ENCODE data around the gene P2RY12.

P2RY12 gene

DNA sequence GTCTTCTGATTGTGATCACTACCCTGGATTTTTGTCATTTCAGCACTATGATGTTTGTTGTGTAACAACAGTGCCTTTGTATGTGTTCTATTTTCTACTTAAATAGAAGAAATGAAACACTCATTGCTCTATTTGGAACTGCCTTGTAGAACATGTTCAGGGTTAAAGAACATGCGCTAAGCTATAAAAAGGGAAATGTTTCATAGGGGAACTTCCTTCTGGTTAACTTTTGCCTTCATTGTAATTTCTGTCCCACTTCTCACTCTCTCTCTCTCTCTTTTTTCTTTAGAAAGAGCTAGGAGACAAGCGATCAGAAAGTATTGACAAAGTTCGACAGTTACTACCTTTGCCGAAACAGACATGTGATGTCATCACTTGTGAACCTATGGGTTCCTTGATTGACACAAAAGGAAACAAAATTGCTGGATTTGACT, at the start of gene P2RY12:
Gene P2RY12 (minus strand): TSS at position 13 of the 434 bp plus-strand sequence. CDS start 45,908 bp downstream, outside the sequence.
- no peak for DNase-seq

DNA sequence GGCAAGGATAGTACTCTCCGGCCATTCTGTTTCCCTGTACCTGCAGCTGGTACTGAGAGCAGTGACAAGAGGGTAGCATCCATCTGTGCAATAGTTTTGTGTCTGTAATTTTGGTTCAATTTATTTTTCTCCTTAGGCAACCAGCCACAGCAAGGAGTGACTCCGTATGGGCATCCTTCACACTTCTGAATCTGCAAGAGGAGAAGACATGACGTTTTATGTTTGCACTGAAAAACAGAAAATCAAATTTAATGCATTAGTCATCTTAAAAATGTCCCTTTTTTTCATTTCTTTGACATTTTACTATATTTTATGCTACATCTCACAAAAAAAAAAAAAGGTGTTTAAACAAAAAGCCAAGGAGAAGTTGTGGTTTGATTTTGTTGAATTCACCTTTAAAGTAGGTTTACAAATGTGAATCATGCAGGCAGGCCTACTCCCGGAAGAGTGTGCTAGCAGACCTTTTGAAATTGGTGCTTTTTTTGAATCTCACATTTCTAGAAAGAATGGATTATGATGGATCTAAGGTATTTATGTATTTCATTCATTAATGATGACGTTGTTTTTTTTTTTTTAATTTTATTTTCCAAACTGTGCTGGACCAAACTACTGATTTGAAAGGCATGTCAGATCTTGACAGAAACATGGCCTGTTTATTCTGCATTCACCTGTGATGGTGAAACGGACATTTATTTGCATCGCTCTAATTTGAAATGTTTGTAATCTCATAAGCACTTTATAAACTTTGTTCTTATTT, 48.2 kb upstream of the P2RY12 start:
- DNase-seq: no peak

DNA sequence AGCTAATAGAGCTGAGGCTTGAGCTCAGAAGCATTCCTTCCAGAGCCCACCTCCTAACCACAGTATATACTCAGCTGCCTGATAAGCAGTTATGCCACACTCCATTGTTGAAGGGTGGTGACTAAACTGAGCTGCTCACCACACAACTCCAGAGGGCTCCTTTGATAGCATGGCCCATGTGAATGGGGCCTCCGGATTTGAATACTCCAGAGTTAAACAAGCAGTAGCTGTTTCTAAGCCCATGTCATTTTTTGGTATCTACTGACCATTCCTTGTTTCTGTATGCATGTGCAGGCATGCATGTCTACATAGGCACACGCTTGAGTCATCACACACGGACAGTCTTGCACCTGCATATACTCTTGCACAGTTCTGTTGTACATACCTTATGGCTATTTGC, 47.4 kb upstream of the P2RY12 start:
- DNase-seq: no peak

DNA sequence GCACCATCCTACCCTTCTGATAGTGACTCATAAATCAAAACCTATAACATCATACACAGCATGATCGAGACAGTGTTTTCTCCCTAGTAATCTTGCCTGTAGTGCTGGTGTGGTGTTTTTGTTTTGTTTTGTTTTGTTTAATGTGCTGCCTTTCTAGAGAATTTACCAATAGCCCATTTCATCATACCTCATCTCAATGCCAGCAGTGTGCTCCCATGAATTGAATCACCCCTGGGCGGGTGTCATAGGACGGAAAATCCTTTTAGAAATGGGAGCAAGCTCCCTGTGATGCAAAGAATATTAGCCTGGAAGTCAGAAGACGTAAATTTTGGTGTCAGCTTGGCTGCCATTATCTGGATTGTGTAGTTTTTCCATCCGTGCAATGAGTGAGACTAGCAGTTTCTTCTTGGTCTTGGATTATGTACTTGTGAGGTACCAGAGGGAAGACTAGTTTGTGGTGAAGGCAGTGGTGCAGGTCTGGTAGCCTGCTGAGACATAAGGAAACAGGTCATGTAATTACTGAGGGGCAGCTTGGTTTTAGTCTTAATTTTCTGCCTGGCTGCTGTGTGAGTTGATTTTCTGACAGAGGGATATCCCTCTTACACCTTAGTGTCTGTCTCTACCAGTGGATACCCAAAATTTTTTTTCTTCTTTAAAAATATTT, 46.4 kb upstream of the P2RY12 start:
- DNase-seq: no peak

DNA sequence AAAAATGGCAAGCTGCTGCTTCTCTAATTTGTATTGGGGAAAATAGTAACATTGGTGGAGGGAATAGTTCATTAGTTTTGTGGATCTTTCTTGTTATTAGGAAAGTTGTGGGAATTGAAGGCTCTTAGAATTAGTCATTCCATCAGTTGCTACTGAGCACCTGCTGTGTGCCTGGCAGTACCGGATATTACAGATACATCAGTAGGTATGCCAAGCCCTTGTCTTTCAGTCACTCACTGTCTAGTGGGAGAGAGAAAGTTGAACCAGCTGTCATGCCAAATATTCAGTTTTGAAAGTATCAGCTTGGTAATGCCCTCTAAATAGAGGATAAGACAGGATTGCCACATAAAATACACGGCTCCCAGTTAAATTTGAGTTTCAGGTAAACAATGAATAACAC, 43.8 kb upstream of the P2RY12 start:
- DNase-seq: no peak

DNA sequence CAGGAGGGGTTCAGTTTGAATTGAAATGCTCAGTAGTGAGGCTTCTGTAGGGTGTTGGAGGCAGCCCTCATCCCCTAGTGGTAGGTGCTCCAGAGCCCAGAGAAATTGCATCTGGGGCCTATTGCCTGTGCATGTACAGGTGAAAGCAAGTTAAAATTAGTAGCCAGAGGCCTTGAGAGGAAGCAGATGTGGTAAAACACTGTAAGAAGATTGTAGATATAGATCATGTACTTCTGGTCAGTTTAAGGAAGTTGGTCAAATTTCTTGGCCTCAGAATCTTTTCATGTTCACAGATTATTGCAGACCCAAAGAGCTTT, 41.7 kb upstream of the P2RY12 start:
- no peak for DNase-seq

DNA sequence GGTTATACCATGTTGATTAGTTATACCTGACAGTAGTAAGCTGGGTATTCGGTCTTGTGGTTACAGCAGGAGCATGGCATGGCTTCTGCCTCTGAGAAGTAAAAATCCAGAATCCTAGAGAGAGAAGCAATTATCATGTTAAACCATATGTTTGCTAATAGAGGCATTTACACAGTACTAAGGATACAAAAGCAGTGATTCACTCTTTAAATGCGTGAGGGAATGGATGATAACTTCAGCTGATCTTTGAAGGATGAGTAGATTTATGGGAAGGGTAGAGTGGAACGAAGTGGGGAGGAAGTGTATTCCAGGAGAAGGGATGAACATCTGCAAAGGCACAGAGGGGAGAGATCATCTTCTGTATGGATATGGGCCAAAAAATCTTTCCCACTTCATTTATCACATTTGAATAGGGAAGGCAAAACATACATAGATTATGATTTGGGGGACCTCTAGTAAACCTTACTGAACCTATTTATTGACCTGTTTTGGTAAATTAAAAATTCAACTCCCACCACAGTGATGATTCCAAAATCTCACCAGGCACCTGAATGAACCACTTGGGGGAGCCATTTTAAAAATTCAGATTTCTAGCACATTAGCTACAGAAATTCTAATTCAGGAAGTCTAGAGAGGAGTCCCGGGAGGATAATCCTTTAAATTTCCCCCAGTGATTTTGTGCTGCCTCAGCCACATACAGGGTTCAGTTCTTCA, 41.2 kb upstream of the P2RY12 start:
- no peak for DNase-seq

DNA sequence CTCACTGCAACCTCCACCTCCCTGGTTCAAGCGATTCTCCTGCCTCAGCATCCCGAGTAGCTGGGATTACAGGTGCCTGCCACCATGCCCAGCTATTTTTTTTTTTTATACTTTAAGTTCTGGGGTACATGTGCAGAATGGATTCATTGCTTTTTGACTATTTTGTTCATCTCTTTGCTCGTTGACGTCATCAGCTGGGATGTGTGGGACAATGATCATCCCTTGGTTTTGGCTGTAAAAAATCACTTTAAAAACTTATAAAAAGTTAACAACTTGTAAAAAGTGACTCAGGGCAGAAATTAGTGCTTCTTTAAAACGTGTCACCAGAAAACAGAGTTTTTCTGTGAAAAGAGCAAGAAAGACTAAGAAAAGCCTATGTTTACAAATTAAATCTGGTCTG, 38.5 kb upstream of the P2RY12 start:
- no peak for DNase-seq

DNA sequence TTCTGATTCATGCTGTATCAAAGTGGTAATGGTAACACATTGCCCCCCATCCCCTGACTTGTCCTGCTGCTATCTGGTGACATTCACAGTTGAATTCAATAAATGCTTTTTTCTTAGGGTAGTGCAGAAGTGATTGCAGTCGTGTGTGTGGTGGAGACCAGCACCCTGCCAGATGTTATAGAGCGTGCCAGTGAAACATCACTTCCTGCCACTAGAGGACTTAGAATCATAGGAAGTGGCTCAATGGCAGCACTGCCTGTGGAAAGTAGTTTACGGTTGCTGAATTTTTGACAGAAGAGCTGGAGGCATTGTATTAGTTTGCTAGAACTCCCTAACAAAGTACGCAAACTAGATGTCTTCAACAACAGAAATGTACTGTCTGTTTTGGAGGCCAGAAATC, 37.4 kb upstream of the P2RY12 start:
- no peak for DNase-seq

DNA sequence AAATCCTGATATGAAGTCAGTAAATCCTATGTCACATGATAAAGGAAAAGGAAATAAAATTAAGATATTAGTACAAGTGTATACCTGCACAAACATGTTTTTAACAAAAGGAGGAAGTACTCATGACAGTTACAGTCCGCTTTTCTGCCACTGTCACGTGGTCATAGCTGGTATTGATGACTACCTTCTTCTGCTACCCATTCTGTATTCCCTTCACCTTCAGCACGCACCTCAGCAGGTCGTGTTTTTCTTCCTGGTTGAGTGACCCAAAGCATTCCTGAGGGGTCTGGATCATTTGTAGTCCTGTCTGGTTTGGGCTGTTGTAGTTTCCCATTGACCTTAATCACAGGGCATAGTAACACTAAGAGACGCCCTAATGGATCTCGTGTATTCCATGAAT, 35.3 kb upstream of the P2RY12 start:
- no peak for DNase-seq

DNA sequence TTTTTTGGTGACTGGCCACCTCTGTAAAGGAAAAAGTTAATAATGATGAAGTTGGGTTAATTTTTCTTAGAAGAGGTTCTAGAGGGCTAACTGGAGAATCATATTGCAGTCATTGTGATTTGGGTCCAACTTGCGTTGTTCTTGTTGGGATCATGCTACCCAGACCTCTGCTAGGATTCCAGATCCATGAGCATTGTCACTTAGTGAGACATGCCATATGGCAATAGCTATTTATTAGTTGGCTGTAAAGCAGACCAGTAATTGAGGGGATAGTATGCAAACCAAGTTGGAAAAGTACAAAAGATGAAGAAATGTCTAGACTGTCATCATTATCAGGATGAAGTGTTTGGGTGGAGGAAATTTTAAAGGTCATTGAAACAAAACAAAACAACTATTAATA, 30.7 kb upstream of the P2RY12 start:
- DNase-seq: no peak

DNA sequence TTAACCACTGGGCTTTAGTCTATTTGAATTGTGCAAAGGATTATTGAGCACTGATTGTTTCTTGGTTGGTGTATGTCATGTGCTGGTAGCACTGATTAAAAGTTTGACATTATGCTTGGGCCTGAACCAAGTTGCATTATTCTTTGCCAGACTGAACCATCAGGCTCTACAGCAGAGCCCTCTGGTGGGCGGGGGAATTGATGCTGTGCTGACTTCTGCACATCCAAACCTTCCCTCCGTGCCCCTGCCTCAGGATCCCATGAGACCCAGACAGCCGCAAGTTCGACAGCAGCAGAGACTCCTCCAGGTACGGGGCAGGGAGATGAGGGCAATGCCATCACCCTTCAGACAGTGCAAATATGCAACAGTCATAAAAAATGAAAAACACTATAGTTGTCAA, 28.4 kb upstream of the P2RY12 start:
- no peak for DNase-seq

DNA sequence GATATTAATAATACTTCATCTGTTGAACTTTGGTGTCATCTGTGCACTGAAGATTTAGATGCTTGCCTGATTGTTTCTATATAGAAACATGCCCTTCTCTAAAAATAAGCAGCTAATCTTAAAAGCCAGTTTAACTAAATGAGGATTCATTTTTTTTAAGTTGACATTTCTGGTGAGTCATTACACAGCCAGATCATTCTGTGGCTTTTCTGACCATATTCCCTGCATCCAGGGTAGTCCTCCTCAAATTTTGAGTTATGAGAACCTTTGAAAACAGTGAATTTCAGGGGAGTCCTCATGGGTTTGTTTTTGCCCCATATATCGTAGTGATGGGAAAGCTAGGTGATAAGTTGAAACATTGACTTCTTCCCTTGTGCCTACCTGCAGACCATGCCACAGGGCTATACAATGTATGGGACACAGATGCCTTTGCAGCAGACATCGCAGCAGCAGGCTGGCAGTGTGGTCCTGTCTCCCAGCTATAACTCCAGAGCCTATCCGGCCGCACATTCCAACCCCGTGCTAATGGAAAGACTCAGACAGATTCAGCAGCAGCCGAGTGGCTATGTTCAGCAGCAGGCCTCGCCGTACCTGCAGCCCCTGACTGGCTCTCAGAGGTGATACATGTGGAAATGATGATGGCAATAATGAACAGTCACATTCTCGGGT, 26.5 kb upstream of the P2RY12 start:
- DNase-seq: no peak

DNA sequence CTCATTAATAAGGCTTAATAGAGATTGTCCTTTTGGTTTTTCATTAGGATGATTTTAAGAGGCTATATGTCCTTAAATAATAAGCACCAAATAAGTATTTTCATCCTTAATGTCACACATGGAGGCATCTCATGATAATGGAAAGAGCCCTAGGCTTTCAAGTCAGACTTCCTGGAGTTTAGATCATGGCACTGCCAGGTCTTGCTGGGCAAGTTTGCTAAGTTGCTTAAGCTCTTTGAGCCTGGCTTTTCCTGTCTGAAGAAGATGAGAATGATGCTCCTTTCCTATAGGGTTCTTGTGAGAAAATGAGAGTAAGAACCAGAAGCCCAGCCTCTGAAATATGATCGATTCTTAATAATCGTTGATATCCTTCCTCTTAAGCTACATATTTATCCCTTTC, 23.4 kb upstream of the P2RY12 start:
- DNase-seq: no peak

DNA sequence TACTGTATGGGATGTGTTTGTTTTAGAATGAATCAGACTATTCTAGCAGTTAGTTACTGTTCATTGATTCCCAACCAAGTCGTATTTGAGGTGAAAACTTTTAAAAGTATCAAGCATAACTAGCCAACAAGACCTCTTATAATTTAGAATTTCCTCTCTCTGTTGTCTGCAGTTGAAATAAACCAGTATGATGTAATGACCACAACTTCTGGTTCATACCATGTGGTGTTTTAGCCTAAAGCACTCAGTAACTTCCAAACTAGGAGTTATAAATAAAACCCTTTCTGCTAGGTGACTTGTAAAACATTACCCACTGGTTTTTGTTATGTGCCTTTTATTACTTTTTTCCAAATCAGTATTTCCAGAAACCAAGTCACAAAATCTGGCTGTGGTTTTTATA, 19.8 kb upstream of the P2RY12 start:
- no peak for DNase-seq

DNA sequence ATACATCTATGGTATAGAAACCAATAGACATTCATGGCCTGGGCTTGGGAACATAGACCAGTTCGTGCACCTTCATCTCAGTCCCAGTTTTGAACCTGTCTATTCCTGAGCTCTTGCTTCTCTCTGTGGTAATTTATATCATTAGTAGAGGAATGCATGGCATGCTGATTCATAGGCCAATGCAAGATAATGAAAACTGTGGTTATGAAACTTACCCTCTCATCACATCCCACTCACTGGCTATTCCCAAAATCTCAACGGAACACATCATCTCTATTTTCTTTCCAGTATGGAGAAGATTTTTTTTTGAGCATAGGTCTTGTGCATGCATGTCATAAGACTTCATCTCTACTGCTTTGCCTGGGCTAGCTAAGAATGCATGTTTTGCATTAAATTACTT, 18.7 kb upstream of the P2RY12 start:
- DNase-seq: no peak

DNA sequence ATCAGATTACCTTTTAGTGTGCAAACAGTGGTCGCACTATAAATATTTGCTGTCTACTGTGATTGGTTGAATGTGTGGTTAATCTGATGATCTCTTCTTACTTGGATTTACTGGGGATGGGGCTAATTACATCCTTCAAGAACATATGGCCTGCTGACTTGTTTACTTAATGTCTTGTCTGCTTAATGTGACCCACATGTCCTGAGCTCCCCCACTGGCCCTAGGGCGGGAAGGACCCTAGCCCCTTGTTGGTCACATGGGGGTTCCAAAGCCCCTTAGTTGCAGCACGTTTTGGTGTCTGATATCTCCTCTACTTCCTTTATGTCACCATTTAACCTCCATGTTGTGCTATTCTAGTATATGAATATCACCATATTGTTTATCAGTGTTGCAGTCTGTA, 17.8 kb upstream of the P2RY12 start:
- DNase-seq: no peak

DNA sequence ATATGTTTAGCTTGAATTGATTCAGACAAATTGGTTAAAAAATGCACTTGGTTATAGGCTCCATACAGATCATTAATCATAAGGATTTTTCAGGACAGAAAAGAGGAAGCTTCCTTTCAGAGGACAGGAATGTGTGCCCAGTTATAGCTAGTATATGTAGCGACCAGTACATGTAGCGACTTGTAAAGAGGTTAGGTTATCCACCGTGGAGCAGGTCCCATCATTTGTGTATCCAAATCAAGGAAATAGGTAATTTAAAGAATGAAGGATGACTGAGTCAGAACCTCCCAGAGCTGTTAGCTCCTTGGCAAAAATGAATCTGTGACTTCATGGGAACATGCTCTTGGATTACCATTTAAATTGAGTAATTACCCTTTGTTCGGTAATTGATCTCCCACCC, 15.8 kb upstream of the P2RY12 start:
- DNase-seq: no peak

DNA sequence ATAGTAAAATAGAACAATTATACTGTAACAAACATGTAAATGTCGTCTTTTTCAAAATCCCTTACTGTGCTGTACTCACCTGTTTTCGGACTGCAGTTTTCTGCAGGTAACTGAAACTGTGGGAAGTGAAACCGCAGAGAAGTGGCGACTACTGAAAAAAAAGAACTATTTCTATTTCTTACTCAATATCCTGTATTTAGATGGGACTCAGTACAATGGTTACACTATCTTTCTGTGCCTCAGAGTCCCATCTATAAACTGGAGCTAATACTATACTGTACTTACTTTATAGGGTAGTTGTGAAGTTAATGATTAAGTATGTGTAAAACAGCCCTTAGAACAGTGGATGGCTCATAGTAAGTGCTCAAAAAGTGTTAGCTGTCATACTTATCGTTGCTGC, 14.3 kb upstream of the P2RY12 start:
- DNase-seq: no peak

DNA sequence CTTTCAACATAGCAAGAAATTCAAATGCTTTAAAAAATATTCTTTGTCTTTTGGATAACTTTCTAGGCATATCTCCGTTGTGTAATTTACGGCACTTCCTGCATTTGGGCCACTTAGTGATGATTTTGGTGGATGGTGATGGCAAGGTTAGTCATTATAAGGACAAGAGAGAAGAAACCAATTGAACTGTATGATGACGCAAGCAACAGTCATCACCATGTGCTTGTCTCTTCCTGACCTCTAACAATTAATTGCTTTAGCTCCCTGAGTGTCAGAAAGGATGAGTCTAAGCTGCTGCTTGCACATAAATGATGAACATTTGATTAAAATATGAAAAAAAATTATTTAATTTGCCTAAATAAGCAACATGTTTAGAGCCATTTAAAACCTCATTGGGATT, 11.3 kb upstream of the P2RY12 start:
- DNase-seq: no peak

DNA sequence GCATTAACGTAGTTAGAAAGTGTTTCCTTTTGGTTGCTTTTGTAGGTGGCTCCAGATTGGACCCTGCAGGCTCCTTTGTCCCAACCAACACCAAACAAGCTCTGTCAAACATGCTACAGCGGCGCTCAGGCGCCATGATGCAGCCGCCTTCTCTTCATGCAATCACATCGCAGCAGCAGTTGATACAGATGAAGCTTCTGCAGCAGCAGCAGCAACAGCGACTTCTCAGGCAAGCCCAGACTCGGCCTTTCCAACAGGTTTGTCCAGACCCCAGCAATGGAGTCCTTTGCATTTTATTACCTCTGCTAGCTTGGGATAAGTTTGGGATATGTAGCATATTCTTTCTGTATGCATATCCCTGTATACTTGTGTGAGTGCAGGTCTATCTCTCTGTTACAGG, 10.1 kb upstream of the P2RY12 start:
- DNase-seq: no peak

DNA sequence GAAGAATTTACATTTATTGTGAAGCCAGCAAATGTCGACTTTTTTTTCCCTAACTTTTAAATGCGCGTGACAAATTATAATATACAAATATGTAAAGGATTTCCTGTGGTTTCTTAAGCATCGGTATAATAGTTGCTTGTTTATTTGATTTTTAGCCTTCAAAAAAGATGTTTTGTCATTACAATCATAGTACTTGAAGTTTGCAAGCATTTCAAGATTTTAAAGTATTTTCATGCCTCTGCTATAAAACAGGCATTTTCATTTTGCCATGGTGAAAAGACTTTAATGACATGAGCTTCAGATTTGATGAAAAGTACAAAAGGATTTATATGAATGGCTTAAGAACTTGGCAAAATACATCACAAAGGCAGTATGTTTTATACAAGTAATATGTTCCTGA, 9.4 kb upstream of the P2RY12 start:
- DNase-seq: no peak

DNA sequence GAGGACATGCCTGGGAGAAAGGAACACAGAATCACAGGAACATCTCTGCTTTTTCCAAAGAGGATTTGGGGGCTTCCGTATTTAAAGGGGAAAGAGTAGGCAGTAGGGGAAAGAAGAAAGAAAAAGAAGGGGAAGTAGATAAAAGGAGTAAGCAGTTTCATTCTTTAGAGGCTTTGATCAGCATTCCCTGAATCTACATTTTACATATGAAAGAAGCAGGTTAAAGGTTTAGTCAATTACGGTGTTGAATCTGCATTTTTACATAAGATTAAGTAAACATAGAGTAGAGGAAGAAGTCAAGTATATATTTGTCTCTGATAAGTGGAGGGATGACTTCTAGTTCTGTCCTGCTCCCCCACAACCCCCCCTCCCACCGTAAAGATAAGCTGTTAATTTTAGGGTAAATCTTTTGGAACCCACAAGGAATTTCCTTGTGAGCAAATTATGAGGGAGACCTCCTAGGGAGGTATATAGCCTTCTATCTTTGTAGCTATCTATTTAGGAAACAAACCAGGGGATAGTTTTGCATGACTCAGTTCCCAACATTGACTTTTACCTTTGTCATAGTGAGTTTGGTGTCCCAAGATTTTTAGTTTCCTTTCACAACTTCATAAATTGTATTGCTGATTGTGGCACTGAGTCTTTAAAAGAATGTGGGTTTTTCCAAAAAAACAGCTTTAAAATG, 8.7 kb upstream of the P2RY12 start:
- no peak for DNase-seq

Data from eye (tissue), 1 donor.